Neural progenitor cell (in vitro differentiated cells): ENCODE results near the gene TBCEL. TPM values are rescaled to one million over a fixed set of nuclear protein-coding genes. Genes with fewer than 3 reads are reported as not detected.
"Not testable (repeated sequence)": the region's sequence is repeated elsewhere in the genome, so short reads cannot be mapped to it uniquely, and the experiment has no call there.

ENCODE experiments used
- DNase-seq: peaks from one replicate; pipeline ENCODE4 v3.0.0-alpha.2; 2016; ENCODE audit warnings: low spot score
- H2AFZ ChIP-seq: fragments of 200-600 bp; sonication (generic); replicated peaks from 2 replicates; pipeline ENCODE4 v1.6.1; 2016; ENCODE audit warnings: antibody characterized with exemption
- H3F3A ChIP-seq: fragments of 200-600 bp; sonication (generic); 2 replicates; pipeline ENCODE4 v1.6.1; 2016; ENCODE audit warnings: antibody characterized with exemption, low read depth
- H3K27ac ChIP-seq: fragments of 200-600 bp; sonication (generic); 2 replicates; pipeline ENCODE4 v1.5.1; 2016; ENCODE audit warnings: mild to moderate bottlenecking
- H3K27me3 ChIP-seq: fragments of 200-600 bp; sonication (generic); 2 replicates; pipeline ENCODE4 v1.6.1; 2016; ENCODE audit warnings: mild to moderate bottlenecking, moderate library complexity
- H3K36me3 ChIP-seq: fragments of 200-600 bp; sonication (generic); 2 replicates; pipeline ENCODE4 v1.5.1; 2016
- H3K4me1 ChIP-seq: fragments of 200-600 bp; sonication (generic); 2 replicates; pipeline ENCODE4 v1.6.1; 2016; ENCODE audit warnings: mixed run types
- H3K4me2 ChIP-seq: fragments of 200-600 bp; sonication (generic); 2 replicates; pipeline ENCODE4 v1.6.1; 2016
- H3K4me3 ChIP-seq: fragments of 200-600 bp; sonication (generic); 2 replicates; pipeline ENCODE4 v1.5.1; 2016
- H3K79me2 ChIP-seq: fragments of 200-600 bp; sonication (generic); 2 replicates; pipeline ENCODE4 v1.6.1; 2016; ENCODE audit warnings: low read depth
- H3K9ac ChIP-seq: fragments of 200-600 bp; sonication (generic); 2 replicates; pipeline ENCODE4 v1.6.1; 2016
- H3K9me3 ChIP-seq: fragments of 200-600 bp; sonication (generic); 2 replicates; pipeline ENCODE4 v1.5.1; 2016; ENCODE audit warnings: low read depth
- H4K20me1 ChIP-seq: fragments of 200-600 bp; sonication (generic); 2 replicates; pipeline ENCODE4 v1.6.1; 2016; ENCODE audit warnings: low read depth
- H3K27ac Mint-ChIP-seq: 3 replicates; pipeline ENCODE4 v1.8.0; 2021; ENCODE audit warnings: mixed read lengths
- H3K27me3 Mint-ChIP-seq: 2 replicates; pipeline ENCODE4 v1.8.0; 2022; ENCODE audit warnings: low read depth, mild to moderate bottlenecking, inconsistent platforms, moderate library complexity, mixed read lengths; ENCODE audit not compliant: insufficient read depth
- H3K36me3 Mint-ChIP-seq: 3 replicates; pipeline ENCODE4 v1.8.0; 2021; ENCODE audit warnings: mixed read lengths
- H3K4me1 Mint-ChIP-seq: 3 replicates; pipeline ENCODE4 v1.8.0; 2021; ENCODE audit warnings: mixed read lengths
- H3K4me3 Mint-ChIP-seq: 3 replicates; pipeline ENCODE4 v1.8.0; 2021; ENCODE audit warnings: mild to moderate bottlenecking, moderate library complexity, mixed read lengths
- H3K9me3 Mint-ChIP-seq: 3 replicates; pipeline ENCODE4 v1.8.0; 2020; ENCODE audit warnings: mixed read lengths
- EZH2 ChIP-seq: fragments of 200-600 bp; sonication (generic); IDR thresholded peaks from 2 replicates; pipeline ENCODE4 v1.6.1; 2017; ENCODE audit warnings: antibody characterized with exemption, mild to moderate bottlenecking, moderate library complexity
- EZH2phosphoT487 ChIP-seq: fragments of 200-600 bp; sonication (generic); IDR thresholded peaks from 2 replicates; pipeline ENCODE4 v1.6.1; 2017; ENCODE audit warnings: antibody characterized with exemption
- total RNA-seq: library from RNA; depleted of rRNA; stranded (reverse); fragments of >200 nt; gene quantifications from 2 replicates; pipeline ENCODE4 v1.2.3, GENCODE V29; 2015; ENCODE audit warnings: low replicate concordance
- TF ChIP-seq, protein P1 (sequence below): fragments of 200-600 bp; sonication (generic); IDR thresholded peaks from 2 replicates; pipeline ENCODE4 v1.5.1; 2017; ENCODE audit warnings: antibody characterized with exemption, mild to moderate bottlenecking

Gene TBCEL
- total RNA-seq, 1 donor from 2014 or later, result 22.3 TPM

DNA sequence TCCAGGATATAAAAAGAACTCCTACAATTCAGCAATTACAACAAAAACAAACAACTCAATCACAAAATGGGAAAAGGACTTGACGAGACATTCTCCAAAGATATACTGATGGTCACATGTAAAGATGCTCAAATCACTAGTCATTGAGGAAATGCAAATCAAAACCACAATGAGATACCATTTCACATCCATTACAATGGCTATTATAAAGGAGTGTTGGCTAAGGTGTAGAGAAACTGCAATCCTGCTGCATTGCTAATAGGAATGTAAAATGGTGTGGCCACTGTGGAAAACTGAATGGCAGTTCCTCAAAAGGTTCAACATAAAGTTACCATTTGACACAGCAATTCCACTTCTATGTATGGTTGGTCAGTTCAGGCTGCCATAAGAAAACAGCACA, 11.8 kb upstream of the TBCEL start:
- no peak overlapping the region for H2AFZ ChIP-seq
- no peaks in the 10 kb centered on the region for H3K79me2 ChIP-seq
- H3K27me3 Mint-ChIP-seq, result no peaks in the 10 kb centered on the region
- H4K20me1 ChIP-seq, result no peaks in the 10 kb centered on the region
- no peak overlapping the region for H3K4me3 Mint-ChIP-seq
- no peak for DNase-seq
- no peaks in the 10 kb centered on the region for H3K4me1 Mint-ChIP-seq
- H3F3A ChIP-seq, result no peaks in the 10 kb centered on the region
- no peaks in the 10 kb centered on the region for H3K36me3 ChIP-seq
- no peak overlapping the region for H3K27ac Mint-ChIP-seq
- H3K36me3 Mint-ChIP-seq, result no peaks in the 10 kb centered on the region
- no peaks in the 10 kb centered on the region for H3K27me3 ChIP-seq
- no peaks in the 10 kb centered on the region for H3K9me3 Mint-ChIP-seq
- H3K9me3 ChIP-seq, result no peaks in the 10 kb centered on the region
- no peak overlapping the region for H3K4me2 ChIP-seq
- no peaks in the 10 kb centered on the region for H3K4me1 ChIP-seq
- H3K4me3 ChIP-seq, result no peak overlapping the region
- no peak overlapping the region for H3K9ac ChIP-seq
- TF ChIP-seq EZH2phosphoT487 (no peak), EZH2 (no peak)
- TF ChIP-seq, protein P1, sequence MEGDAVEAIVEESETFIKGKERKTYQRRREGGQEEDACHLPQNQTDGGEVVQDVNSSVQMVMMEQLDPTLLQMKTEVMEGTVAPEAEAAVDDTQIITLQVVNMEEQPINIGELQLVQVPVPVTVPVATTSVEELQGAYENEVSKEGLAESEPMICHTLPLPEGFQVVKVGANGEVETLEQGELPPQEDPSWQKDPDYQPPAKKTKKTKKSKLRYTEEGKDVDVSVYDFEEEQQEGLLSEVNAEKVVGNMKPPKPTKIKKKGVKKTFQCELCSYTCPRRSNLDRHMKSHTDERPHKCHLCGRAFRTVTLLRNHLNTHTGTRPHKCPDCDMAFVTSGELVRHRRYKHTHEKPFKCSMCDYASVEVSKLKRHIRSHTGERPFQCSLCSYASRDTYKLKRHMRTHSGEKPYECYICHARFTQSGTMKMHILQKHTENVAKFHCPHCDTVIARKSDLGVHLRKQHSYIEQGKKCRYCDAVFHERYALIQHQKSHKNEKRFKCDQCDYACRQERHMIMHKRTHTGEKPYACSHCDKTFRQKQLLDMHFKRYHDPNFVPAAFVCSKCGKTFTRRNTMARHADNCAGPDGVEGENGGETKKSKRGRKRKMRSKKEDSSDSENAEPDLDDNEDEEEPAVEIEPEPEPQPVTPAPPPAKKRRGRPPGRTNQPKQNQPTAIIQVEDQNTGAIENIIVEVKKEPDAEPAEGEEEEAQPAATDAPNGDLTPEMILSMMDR, result no peak
- H3K27ac ChIP-seq, result no peak overlapping the region

DNA sequence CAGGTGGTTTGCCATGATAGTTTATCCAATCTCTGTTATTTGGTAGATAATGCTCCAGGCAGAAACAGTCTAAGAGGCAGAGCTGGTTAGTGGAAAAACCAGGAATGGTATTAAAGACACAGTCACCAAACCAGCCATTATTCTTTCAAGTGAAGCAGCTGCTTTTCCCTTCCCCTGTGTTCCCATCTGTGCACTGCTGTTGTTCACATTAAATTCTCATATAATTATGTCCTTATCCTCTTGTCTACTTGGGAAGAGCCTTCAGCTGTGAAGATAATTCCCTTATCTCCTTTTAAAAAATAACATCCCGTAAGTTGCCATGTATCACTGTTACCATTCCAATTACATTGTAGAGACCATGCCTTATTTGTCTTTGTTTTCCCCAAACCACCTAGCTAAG, 5.2 kb upstream of the TBCEL start:
- H3K9ac ChIP-seq, result no peak overlapping the region
- no peaks in the 10 kb centered on the region for H3K27me3 Mint-ChIP-seq
- TF ChIP-seq, protein P1, result no peak
- TF ChIP-seq EZH2phosphoT487, result no peak
- TF ChIP-seq EZH2, result no peak

DNA sequence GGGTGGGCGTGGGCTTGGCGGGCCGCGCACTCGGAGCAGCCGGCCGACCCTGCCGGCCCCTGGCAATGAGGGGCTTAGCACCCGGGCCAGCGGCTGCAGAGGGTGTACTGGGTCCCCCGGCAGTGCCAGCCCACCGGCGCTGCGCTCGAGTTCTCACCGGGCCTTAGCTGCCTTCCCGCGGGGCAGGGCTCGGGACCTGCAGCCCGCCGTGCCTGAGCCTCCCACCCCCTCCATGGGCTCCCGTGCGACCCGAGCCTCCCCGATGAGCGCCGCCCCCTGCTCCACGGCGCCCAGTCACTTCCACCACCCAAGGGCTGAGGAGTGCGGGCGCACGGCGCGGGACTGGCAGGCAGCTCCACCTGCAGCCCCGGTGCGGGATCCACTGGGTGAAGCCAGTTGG, 2.2 kb upstream of the TBCEL start:
- peaks cover 28% of the 10 kb centered on the region for H3K4me1 Mint-ChIP-seq
- H3K4me3 Mint-ChIP-seq, H3K27me3 ChIP-seq, H3K4me3 ChIP-seq, H3K9me3 ChIP-seq, H3F3A ChIP-seq, H3K9me3 Mint-ChIP-seq, DNase-seq, H2AFZ ChIP-seq, H3K9ac ChIP-seq, H3K36me3 Mint-ChIP-seq, H3K4me2 ChIP-seq, H3K27ac Mint-ChIP-seq, H3K4me1 ChIP-seq, H3K27me3 Mint-ChIP-seq, H3K27ac ChIP-seq, H3K36me3 ChIP-seq: not testable (repeated sequence)
- Histone ChIP-seq H4K20me1 (peaks cover 23% of the 10 kb centered on the region), H3K79me2 (peaks cover 27% of the 10 kb centered on the region)

More for the DNA sequence above, 5.2 kb upstream of the TBCEL start:
- H3K36me3 ChIP-seq, result no peaks in the 10 kb centered on the region
- Mint-ChIP-seq H3K27ac (no peak overlapping the region), H3K9me3 (no peaks in the 10 kb centered on the region), H3K36me3 (no peaks in the 10 kb centered on the region), H3K4me3 (no peak overlapping the region), H3K4me1 (peaks cover 13% of the 10 kb centered on the region)
- H3K27ac ChIP-seq, result no peak overlapping the region
- H3K9me3 ChIP-seq, result no peaks in the 10 kb centered on the region
- no peaks in the 10 kb centered on the region for H3K4me1 ChIP-seq
- DNase-seq, result no peak
- H4K20me1 ChIP-seq, result no peaks in the 10 kb centered on the region
- no peak overlapping the region for H3K4me3 ChIP-seq
- no peak overlapping the region for H3K4me2 ChIP-seq
- H3K79me2 ChIP-seq, result no peaks in the 10 kb centered on the region
- no peaks in the 10 kb centered on the region for H3K27me3 ChIP-seq
- no peak overlapping the region for H2AFZ ChIP-seq
- H3F3A ChIP-seq, result no peaks in the 10 kb centered on the region

DNA sequence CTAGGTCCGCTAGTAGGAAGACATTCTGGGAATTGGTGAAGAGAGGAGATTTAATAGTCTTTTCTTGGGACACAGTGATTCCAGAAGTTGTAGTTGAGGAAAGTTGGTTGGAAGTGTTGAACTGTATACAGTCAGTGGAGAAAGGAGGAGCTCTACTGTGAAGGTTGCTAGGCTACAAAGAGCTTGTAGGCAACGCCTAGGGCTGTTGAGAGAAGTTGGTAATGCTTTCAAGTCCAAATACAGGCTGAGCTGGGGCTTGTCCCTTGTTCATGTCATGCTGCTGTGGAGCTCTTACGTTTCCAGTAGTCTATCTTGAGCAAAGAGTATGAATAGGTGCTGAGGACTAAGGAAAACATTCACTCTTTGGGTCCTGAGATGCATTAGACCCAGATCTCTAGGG, 1.1 kb downstream of the TBCEL start:
- peak overlapping the region; percentile 87 for H3K4me3 Mint-ChIP-seq
- H3K36me3 Mint-ChIP-seq, result no peaks in the 10 kb centered on the region
- Histone ChIP-seq H3K36me3 (no peaks in the 10 kb centered on the region), H2AFZ (no peak overlapping the region), H3K27ac (no peak overlapping the region), H3K79me2 (peaks cover 58% of the 10 kb centered on the region), H3K4me1 (peaks cover 7% of the 10 kb centered on the region), H3K27me3 (no peaks in the 10 kb centered on the region), H3K9ac (peak overlapping the region; percentile 67), H4K20me1 (peaks cover 41% of the 10 kb centered on the region), H3K9me3 (no peaks in the 10 kb centered on the region), H3F3A (no peaks in the 10 kb centered on the region), H3K4me2 (peak overlapping the region; percentile 98), H3K4me3 (peak overlapping the region; percentile 68)
- H3K9me3 Mint-ChIP-seq, result no peaks in the 10 kb centered on the region
- H3K27ac Mint-ChIP-seq, result peak overlapping the region; percentile 0
- H3K4me1 Mint-ChIP-seq, result peaks cover 28% of the 10 kb centered on the region
- TF ChIP-seq EZH2phosphoT487 (no peak), EZH2 (no peak)
- TF ChIP-seq, protein P1, result no peak
- no peaks in the 10 kb centered on the region for H3K27me3 Mint-ChIP-seq
- no peak for DNase-seq
